ENCODE measurements around the gene PODXL2. TPM values are rescaled to one million over a fixed set of nuclear protein-coding genes. Genes with fewer than 3 reads are reported as not detected.

The PODXL2 gene
- total RNA-seq, 1 experiment from 2014 or later: 26.6 TPM

DNA sequence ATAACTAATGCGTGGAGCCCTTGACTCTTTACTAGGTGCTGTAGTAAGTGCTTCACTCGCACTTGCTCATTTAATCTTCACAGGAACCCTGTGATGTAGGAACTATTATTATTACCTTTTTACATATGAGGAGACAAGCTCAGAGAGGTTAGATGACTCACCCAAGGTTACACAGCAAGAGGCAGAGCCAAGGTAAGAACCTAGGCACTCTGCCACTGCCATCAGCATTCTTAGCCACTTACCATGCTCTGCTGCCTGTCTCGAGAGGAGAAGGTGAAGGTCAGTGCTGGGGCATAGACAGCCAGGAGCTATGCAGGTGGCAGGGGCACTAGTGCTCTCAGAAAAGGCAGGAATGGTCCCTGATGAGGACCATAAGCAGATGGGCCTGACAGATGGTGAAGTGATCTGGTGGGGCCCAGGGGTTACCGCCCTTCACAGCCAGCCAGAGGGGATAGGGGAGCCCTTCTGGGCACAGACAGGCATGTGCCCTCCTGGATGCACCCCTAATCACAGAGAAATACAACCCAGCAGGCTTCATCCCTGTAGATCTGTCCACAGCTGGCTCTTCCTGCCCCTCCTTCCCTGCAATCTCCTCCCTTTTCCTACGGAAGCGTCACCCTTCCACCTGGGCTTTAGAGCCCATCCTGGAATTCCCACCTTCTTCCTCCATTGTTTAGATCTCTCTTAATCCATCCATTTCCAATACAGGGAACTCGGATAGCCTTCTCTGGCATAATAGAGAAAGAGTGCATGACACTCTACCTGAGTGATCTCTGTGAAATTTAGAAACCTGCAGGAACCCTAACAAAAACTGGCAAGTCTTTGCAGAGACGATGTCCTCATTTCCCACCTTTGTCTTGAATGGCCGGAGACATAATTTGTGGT is 70.7 kb downstream of the PODXL2 start:
- ChIA-PET CTCF (no interaction called here), POLR2A (ENCODE audit: low non-redundant PET) (no interaction called here)
- TF ChIP-seq, protein P1, sequence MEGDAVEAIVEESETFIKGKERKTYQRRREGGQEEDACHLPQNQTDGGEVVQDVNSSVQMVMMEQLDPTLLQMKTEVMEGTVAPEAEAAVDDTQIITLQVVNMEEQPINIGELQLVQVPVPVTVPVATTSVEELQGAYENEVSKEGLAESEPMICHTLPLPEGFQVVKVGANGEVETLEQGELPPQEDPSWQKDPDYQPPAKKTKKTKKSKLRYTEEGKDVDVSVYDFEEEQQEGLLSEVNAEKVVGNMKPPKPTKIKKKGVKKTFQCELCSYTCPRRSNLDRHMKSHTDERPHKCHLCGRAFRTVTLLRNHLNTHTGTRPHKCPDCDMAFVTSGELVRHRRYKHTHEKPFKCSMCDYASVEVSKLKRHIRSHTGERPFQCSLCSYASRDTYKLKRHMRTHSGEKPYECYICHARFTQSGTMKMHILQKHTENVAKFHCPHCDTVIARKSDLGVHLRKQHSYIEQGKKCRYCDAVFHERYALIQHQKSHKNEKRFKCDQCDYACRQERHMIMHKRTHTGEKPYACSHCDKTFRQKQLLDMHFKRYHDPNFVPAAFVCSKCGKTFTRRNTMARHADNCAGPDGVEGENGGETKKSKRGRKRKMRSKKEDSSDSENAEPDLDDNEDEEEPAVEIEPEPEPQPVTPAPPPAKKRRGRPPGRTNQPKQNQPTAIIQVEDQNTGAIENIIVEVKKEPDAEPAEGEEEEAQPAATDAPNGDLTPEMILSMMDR (conservative IDR thresholded peaks at IDR 0.05; ENCODE audit: low read depth, low read length): no peak
- no peak for TF ChIP-seq EZH2 (IDR thresholded peaks at IDR 0.05; ENCODE audit: borderline replicate concordance, low read depth, low read length, poor library complexity, severe bottlenecking)
- Histone ChIP-seq H3K27ac (ENCODE audit: low read depth, low read length, poor library complexity, severe bottlenecking) (no peak overlapping the region), H3K36me3 (ENCODE audit: insufficient read depth, low read length, poor library complexity, severe bottlenecking) (no peaks in the 10 kb centered on the region), H3K4me3 (ENCODE audit: low read depth, low read length, poor library complexity, severe bottlenecking) (no peak overlapping the region), H3K27me3 (replicated peaks; ENCODE audit: insufficient read depth, low read depth, low read length, poor library complexity) (no peaks in the 10 kb centered on the region), H3K4me1 (ENCODE audit: insufficient read depth, low read length, poor library complexity, severe bottlenecking) (peaks cover 18% of the 10 kb centered on the region), H3K9me3 (ENCODE audit: low read depth, low read length, poor library complexity, severe bottlenecking) (no peaks in the 10 kb centered on the region)
- no TSS peak for BruUV-seq (replicated peaks)
- intact Hi-C loops (cut with micrococcal nuclease; ENCODE audit: unreplicated experiment): loop anchor here (5.0 kb wide), 1 partner anchor 273 kb away; no protein-coding TSS in a partner anchor
- no peak for DNase-seq (ENCODE audit: low spot score)

DNA sequence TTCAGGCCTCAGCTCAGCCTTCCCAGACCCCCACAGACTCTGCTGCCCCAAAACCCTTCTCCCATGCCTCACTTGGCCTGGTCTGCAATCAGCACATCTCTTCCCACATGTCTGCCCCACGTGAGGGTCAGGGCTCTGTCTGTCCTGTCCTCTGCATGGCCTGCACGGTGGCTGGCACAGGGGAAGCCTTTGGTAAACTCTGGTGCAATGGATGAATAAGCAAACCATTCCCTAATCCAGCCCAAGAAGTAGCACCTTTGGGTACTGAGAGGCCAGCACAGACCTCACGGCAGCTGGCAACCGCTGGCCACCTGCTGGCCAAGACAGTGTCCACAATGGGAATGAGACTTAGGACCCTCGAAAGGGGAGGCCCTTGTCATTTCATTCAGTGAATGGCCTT is 71.4 kb downstream of the PODXL2 start:
- no peak overlapping the region for H3K4me3 ChIP-seq (ENCODE audit: low read depth, low read length, poor library complexity, severe bottlenecking)
- no peak for DNase-seq (ENCODE audit: low spot score)
- H3K4me1 ChIP-seq (ENCODE audit: insufficient read depth, low read length, poor library complexity, severe bottlenecking): peaks cover 18% of the 10 kb centered on the region
- intact Hi-C loops (cut with micrococcal nuclease; ENCODE audit: unreplicated experiment): no loop called here
- no peaks in the 10 kb centered on the region for H3K9me3 ChIP-seq (ENCODE audit: low read depth, low read length, poor library complexity, severe bottlenecking)
- H3K36me3 ChIP-seq (ENCODE audit: insufficient read depth, low read length, poor library complexity, severe bottlenecking): no peaks in the 10 kb centered on the region
- no peak for TF ChIP-seq EZH2 (IDR thresholded peaks at IDR 0.05; ENCODE audit: borderline replicate concordance, low read depth, low read length, poor library complexity, severe bottlenecking)
- TF ChIP-seq, protein P1 (conservative IDR thresholded peaks at IDR 0.05; ENCODE audit: low read depth, low read length): no peak
- no peak overlapping the region for H3K27ac ChIP-seq (ENCODE audit: low read depth, low read length, poor library complexity, severe bottlenecking)
- H3K27me3 ChIP-seq (replicated peaks; ENCODE audit: insufficient read depth, low read depth, low read length, poor library complexity): no peaks in the 10 kb centered on the region
- ChIA-PET POLR2A (ENCODE audit: low non-redundant PET) (no interaction called here), CTCF (no interaction called here)
- no TSS peak for BruUV-seq (replicated peaks)

DNA sequence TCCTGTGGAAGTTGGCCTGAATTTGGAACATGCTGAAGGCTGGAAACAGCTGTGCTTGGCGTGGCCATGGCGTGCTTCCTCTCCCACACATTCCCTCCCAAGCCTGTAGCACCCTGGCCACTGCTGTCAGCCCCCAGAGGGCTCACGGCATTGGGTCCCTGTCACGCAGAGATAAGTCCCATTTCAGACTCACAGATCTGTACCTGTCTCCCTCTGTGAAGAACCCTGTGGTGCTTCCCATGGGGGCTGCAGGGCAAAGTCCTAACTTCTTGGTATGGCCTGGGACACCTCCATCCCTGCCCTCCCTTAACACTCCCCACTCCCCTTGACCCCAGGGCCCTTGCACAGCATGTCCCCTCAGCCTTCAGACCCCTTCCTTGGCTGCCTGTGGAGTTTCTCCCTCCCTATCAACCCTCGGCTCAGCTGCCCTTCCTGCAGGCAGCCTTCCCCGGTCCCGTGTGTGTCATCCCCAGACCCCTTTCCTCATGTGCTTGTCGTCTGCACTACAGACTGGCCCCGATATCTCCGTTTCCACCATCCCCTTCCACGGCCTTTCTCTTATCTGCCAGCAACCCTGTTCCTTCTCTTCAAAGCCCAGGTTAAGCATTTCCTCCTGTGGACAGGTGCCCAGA is 72.4 kb downstream of the PODXL2 start:
- Histone ChIP-seq H3K27me3 (replicated peaks; ENCODE audit: insufficient read depth, low read depth, low read length, poor library complexity) (no peaks in the 10 kb centered on the region), H3K9me3 (ENCODE audit: low read depth, low read length, poor library complexity, severe bottlenecking) (no peaks in the 10 kb centered on the region), H3K4me3 (ENCODE audit: low read depth, low read length, poor library complexity, severe bottlenecking) (no peak overlapping the region), H3K36me3 (ENCODE audit: insufficient read depth, low read length, poor library complexity, severe bottlenecking) (no peaks in the 10 kb centered on the region), H3K27ac (ENCODE audit: low read depth, low read length, poor library complexity, severe bottlenecking) (no peak overlapping the region), H3K4me1 (ENCODE audit: insufficient read depth, low read length, poor library complexity, severe bottlenecking) (peaks cover 17% of the 10 kb centered on the region)
- intact Hi-C loops (cut with micrococcal nuclease; ENCODE audit: unreplicated experiment): no loop called here
- BruUV-seq (replicated peaks): no TSS peak
- TF ChIP-seq, protein P1 (conservative IDR thresholded peaks at IDR 0.05; ENCODE audit: low read depth, low read length): no peak
- no peak for TF ChIP-seq EZH2 (IDR thresholded peaks at IDR 0.05; ENCODE audit: borderline replicate concordance, low read depth, low read length, poor library complexity, severe bottlenecking)
- ChIA-PET CTCF (no interaction called here), POLR2A (ENCODE audit: low non-redundant PET) (no interaction called here)
- no peak for DNase-seq (ENCODE audit: low spot score)

Measured in A673 (cell line).